ENCODE data around the gene NT5DC4. TPM values are rescaled to one million over a fixed set of nuclear protein-coding genes. Genes with fewer than 3 reads are reported as not detected.

The NT5DC4 gene
- total and polyA plus RNA-seq, 12 donors = 0.22 to 0.56 (median 0.24) TPM; not detected in 9

GRCh38 chr2:112774536-112775285, 53.9 kb downstream of the NT5DC4 start:
- Histone ChIP-seq H3K27ac (no peak overlapping the region), H3K9me3 (replicated peaks in 1 of 3) (no peaks in the 10 kb centered on the region), H3K36me3 (replicated peaks in 1 of 2) (no peaks in the 10 kb centered on the region), H3K27me3 (no peaks in the 10 kb centered on the region), H3K4me1 (replicated peaks in 1 of 2) (no peaks in the 10 kb centered on the region), H3K4me3 (no peak overlapping the region)
- no peak for DNase-seq
- TF ChIP-seq, protein P1, sequence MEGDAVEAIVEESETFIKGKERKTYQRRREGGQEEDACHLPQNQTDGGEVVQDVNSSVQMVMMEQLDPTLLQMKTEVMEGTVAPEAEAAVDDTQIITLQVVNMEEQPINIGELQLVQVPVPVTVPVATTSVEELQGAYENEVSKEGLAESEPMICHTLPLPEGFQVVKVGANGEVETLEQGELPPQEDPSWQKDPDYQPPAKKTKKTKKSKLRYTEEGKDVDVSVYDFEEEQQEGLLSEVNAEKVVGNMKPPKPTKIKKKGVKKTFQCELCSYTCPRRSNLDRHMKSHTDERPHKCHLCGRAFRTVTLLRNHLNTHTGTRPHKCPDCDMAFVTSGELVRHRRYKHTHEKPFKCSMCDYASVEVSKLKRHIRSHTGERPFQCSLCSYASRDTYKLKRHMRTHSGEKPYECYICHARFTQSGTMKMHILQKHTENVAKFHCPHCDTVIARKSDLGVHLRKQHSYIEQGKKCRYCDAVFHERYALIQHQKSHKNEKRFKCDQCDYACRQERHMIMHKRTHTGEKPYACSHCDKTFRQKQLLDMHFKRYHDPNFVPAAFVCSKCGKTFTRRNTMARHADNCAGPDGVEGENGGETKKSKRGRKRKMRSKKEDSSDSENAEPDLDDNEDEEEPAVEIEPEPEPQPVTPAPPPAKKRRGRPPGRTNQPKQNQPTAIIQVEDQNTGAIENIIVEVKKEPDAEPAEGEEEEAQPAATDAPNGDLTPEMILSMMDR (IDR thresholded peaks at IDR 0.05) = no peak
- no peak for TF ChIP-seq POLR2A (IDR thresholded peaks at IDR 0.05)
- 92 to 96% (median 95%) methylated on average over 3 of the region's 3 CpGs for WGBS, 4 donors
- intact Hi-C loops (cut with DNase I) = no loop called here

GRCh38 chr2:112776113-112776512, 55.3 kb downstream of the NT5DC4 start:
- Histone ChIP-seq H3K27ac (no peak overlapping the region), H3K36me3 (replicated peaks in 1 of 2) (no peaks in the 10 kb centered on the region), H3K9me3 (replicated peaks in 1 of 3) (no peaks in the 10 kb centered on the region), H3K4me1 (replicated peaks in 1 of 2) (no peaks in the 10 kb centered on the region), H3K27me3 (no peaks in the 10 kb centered on the region), H3K4me3 (no peak overlapping the region)
- intact Hi-C loops (cut with DNase I) = no loop called here
- 86 to 100% (median 93%) methylated on average over 2 to 3 of the region's 3 CpGs for WGBS, 4 donors
- no peak for TF ChIP-seq POLR2A (IDR thresholded peaks at IDR 0.05)
- TF ChIP-seq, protein P1 (IDR thresholded peaks at IDR 0.05) = no peak
- no peak for DNase-seq

- Histone ChIP-seq H3K27me3 (no peaks in the 10 kb centered on the region), H3K27ac (no peak overlapping the region), H3K9me3 (replicated peaks in 1 of 3) (no peaks in the 10 kb centered on the region), H3K4me1 (replicated peaks in 1 of 2) (no peaks in the 10 kb centered on the region), H3K4me3 (no peak overlapping the region), H3K36me3 (replicated peaks in 1 of 2) (no peaks in the 10 kb centered on the region)
- TF ChIP-seq, protein P1 (IDR thresholded peaks at IDR 0.05) = no peak
- TF ChIP-seq POLR2A (IDR thresholded peaks at IDR 0.05) = no peak
- no peak for DNase-seq
- intact Hi-C loops (cut with DNase I) = no loop called here
Observed at GRCh38 chr2:112777036-112777435, 56.2 kb downstream of the NT5DC4 start.

DNA sequence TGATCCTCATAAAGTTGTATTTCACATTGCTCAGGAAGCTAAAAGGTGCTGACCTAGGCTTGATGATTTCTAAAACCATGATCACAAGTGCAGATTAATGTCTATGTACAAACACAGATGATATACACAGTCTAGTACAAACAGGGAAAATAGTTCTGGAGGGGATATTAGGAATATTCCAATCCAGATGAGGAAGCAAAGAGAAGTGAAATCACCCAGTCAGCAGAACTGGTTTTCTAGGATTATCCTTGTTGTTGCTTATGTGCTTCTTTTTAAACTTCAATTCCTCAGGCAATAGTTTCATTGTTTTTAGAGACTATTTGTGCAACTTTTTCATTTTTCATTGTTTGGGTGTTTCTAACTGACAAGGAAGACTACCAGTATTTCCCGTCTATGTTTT, 58.8 kb downstream of the NT5DC4 start:
- no peak overlapping the region for H3K4me3 ChIP-seq
- no peaks in the 10 kb centered on the region for H3K36me3 ChIP-seq (replicated peaks in 1 of 2)
- no peaks in the 10 kb centered on the region for H3K9me3 ChIP-seq (replicated peaks in 1 of 3)
- no peak overlapping the region for H3K27ac ChIP-seq
- 83 to 87% (median 84%) methylated on average over 1 of the region's 1 CpG for WGBS, 4 donors
- peaks cover 0 to 5% of the 10 kb centered on the region in 2 donors for H3K4me1 ChIP-seq (replicated peaks in 1 of 2)
- TF ChIP-seq POLR2A (IDR thresholded peaks at IDR 0.05) = no peak
- TF ChIP-seq, protein P1 (IDR thresholded peaks at IDR 0.05) = no peak
- intact Hi-C loops (cut with DNase I) = no loop called here
- DNase-seq = no peak
- H3K27me3 ChIP-seq = no peaks in the 10 kb centered on the region
